Erythroblast (primary cell): ENCODE measurements around the gene FYN.

ENCODE experiments used
- GATA1 ChIP-seq: IDR thresholded peaks from 2 replicates; pipeline ENCODE4 v1.6.1; 2011; ENCODE audit warnings: low read depth, mild to moderate bottlenecking, control low read depth, low read length, moderate library complexity
- POLR2A ChIP-seq: IDR thresholded peaks from 2 replicates; pipeline ENCODE4 v1.6.1; 2011; ENCODE audit warnings: mild to moderate bottlenecking, low read length

- TF ChIP-seq POLR2A (no peak), GATA1 (no peak)
These were observed 187.7 kb downstream of the FYN start for GRCh38 chr6:111685526-111685925.
